ENCODE measurements around the gene GPR39. TPM values are rescaled to one million over a fixed set of nuclear protein-coding genes. Genes with fewer than 3 reads are reported as not detected.
A peak's percentile ranks its signal among the peaks of the same experiment; 100 is the strongest.

The GPR39 gene
- total RNA-seq, 2 donors from 2014 or later = not detected

- H3K36me3 Mint-ChIP-seq (ENCODE audit: insufficient read depth in 2 of 2) = no peaks in the 10 kb centered on the region
- H3K27me3 Mint-ChIP-seq (ENCODE audit: low read depth) = peaks cover 20% of the 10 kb centered on the region
- no peaks in the 10 kb centered on the region for H3K9me3 Mint-ChIP-seq
- H3K27ac Mint-ChIP-seq = no peak overlapping the region
- DNase-seq (no peak), ATAC-seq (replicated peaks in 1 of 2) (no peak)
- H3K4me1 Mint-ChIP-seq (ENCODE audit: low read depth) = no peaks in the 10 kb centered on the region
- no peak overlapping the region for H3K4me3 Mint-ChIP-seq
Observed at GRCh38 chr2:132664096-132664495, 247.5 kb downstream of the GPR39 start.

GRCh38 chr2:132665401-132666140, 249.0 kb downstream of the GPR39 start:
- no peak for DNase-seq
- H3K27me3 Mint-ChIP-seq (ENCODE audit: low read depth) = peaks cover 20% of the 10 kb centered on the region
- H3K9me3 Mint-ChIP-seq = no peaks in the 10 kb centered on the region
- H3K27ac Mint-ChIP-seq = no peak overlapping the region
- H3K4me1 Mint-ChIP-seq (ENCODE audit: low read depth) = no peaks in the 10 kb centered on the region
- no peaks in the 10 kb centered on the region for H3K36me3 Mint-ChIP-seq (ENCODE audit: insufficient read depth in 2 of 2)
- no peak overlapping the region for H3K4me3 Mint-ChIP-seq
- ATAC-seq (replicated peaks in 1 of 2) = no peak

- Mint-ChIP-seq H3K27me3 (ENCODE audit: low read depth) (peaks cover 29% of the 10 kb centered on the region), H3K27ac (no peak overlapping the region), H3K36me3 (ENCODE audit: insufficient read depth in 2 of 2) (peaks cover 0 to 4% of the 10 kb centered on the region in 2 donors), H3K9me3 (no peaks in the 10 kb centered on the region), H3K4me3 (no peak overlapping the region), H3K4me1 (ENCODE audit: low read depth) (no peaks in the 10 kb centered on the region)
- ATAC-seq (replicated peaks in 1 of 2) (no peak), DNase-seq (no peak)
Observed at GRCh38 chr2:132667706-132668105, 251.1 kb downstream of the GPR39 start.

- Mint-ChIP-seq H3K36me3 (ENCODE audit: insufficient read depth in 2 of 2) (peaks cover 0 to 4% of the 10 kb centered on the region in 2 donors), H3K27ac (no peak overlapping the region), H3K4me1 (ENCODE audit: low read depth) (no peaks in the 10 kb centered on the region), H3K4me3 (no peak overlapping the region), H3K9me3 (no peaks in the 10 kb centered on the region), H3K27me3 (ENCODE audit: low read depth) (peaks cover 35% of the 10 kb centered on the region)
- DNase-seq (no peak), ATAC-seq (replicated peaks in 1 of 2) (no peak)
Observed at GRCh38 chr2:132668189-132668823, 251.7 kb downstream of the GPR39 start.

GRCh38 chr2:132668987-132669907, 252.6 kb downstream of the GPR39 start:
- Mint-ChIP-seq H3K9me3 (no peaks in the 10 kb centered on the region), H3K27ac (no peak overlapping the region), H3K27me3 (ENCODE audit: low read depth) (peaks cover 30% of the 10 kb centered on the region), H3K4me3 (no peak overlapping the region), H3K4me1 (ENCODE audit: low read depth) (no peaks in the 10 kb centered on the region), H3K36me3 (ENCODE audit: insufficient read depth in 2 of 2) (peaks cover 0 to 4% of the 10 kb centered on the region in 2 donors)
- DNase-seq = no peak
- ATAC-seq (replicated peaks in 1 of 2) = no peak

- DNase-seq = no peak
- ATAC-seq (replicated peaks in 1 of 2) = no peak
- H3K36me3 Mint-ChIP-seq (ENCODE audit: insufficient read depth in 2 of 2) = peaks cover 0 to 4% of the 10 kb centered on the region in 2 donors
- H3K27me3 Mint-ChIP-seq (ENCODE audit: low read depth) = peaks cover 31% of the 10 kb centered on the region
- peaks cover 0 to 2% of the 10 kb centered on the region in 2 donors for H3K9me3 Mint-ChIP-seq
- peak within 1 kb of the TSS in 1 of 2 donors; percentile 39 for H3K4me3 Mint-ChIP-seq
- no peaks in the 10 kb centered on the region for H3K4me1 Mint-ChIP-seq (ENCODE audit: low read depth)
- no peak within 1 kb of the TSS for H3K27ac Mint-ChIP-seq
Observed at GRCh38 chr2:132669908-132670495, 253.4 kb downstream of the GPR39 start, which contains the start of gene LYPD1. TSS of gene LYPD1 (minus strand) at chr2:132670205. CDS start at chr2:132669932, 273 bp downstream.

GRCh38 chr2:132670496-132671150, 254.0 kb downstream of the GPR39 start:
- DNase-seq = no peak
- H3K27ac Mint-ChIP-seq = no peak overlapping the region

GRCh38 chr2:132671151-132671835, 254.7 kb downstream of the GPR39 start:
- Mint-ChIP-seq H3K27ac (no peak overlapping the region), H3K4me3 (peak overlapping the region in 1 of 2 donors; percentile 35), H3K27me3 (ENCODE audit: low read depth) (peaks cover 37% of the 10 kb centered on the region), H3K36me3 (ENCODE audit: insufficient read depth in 2 of 2) (peaks cover 0 to 5% of the 10 kb centered on the region in 2 donors), H3K4me1 (ENCODE audit: low read depth) (no peaks in the 10 kb centered on the region), H3K9me3 (peaks cover 0 to 3% of the 10 kb centered on the region in 2 donors)
- ATAC-seq (replicated peaks in 1 of 2) = no peak
- no peak for DNase-seq

More at GRCh38 chr2:132670496-132671150, 254.0 kb downstream of the GPR39 start:
- Mint-ChIP-seq H3K4me1 (ENCODE audit: low read depth) (no peaks in the 10 kb centered on the region), H3K9me3 (peaks cover 0 to 3% of the 10 kb centered on the region in 2 donors), H3K27me3 (ENCODE audit: low read depth) (peaks cover 37% of the 10 kb centered on the region), H3K4me3 (peak overlapping the region in 1 of 2 donors; percentile 35), H3K36me3 (ENCODE audit: insufficient read depth in 2 of 2) (peaks cover 0 to 5% of the 10 kb centered on the region in 2 donors)
- no peak for ATAC-seq (replicated peaks in 1 of 2)

- ATAC-seq (replicated peaks in 1 of 2) (no peak), DNase-seq (no peak)
- Mint-ChIP-seq H3K27me3 (ENCODE audit: low read depth) (peaks cover 16% of the 10 kb centered on the region), H3K4me1 (ENCODE audit: low read depth) (no peaks in the 10 kb centered on the region), H3K36me3 (ENCODE audit: insufficient read depth in 2 of 2) (peaks cover 0 to 2% of the 10 kb centered on the region in 2 donors), H3K4me3 (no peak overlapping the region), H3K27ac (no peak overlapping the region), H3K9me3 (peaks cover 0 to 3% of the 10 kb centered on the region in 2 donors)
Observed at GRCh38 chr2:132676999-132677398, 260.4 kb downstream of the GPR39 start.

GRCh38 chr2:132677661-132678060, 261.1 kb downstream of the GPR39 start:
- peaks cover 14% of the 10 kb centered on the region for H3K27me3 Mint-ChIP-seq (ENCODE audit: low read depth)
- peaks cover 0 to 3% of the 10 kb centered on the region in 2 donors for H3K9me3 Mint-ChIP-seq
- H3K36me3 Mint-ChIP-seq (ENCODE audit: insufficient read depth in 2 of 2) = peaks cover 0 to 2% of the 10 kb centered on the region in 2 donors
- no peaks in the 10 kb centered on the region for H3K4me1 Mint-ChIP-seq (ENCODE audit: low read depth)
- ATAC-seq (replicated peaks in 1 of 2) (no peak), DNase-seq (no peak)
- no peak overlapping the region for H3K4me3 Mint-ChIP-seq
- no peak overlapping the region for H3K27ac Mint-ChIP-seq

GRCh38 chr2:132678483-132678882, 261.9 kb downstream of the GPR39 start:
- Mint-ChIP-seq H3K9me3 (peaks cover 0 to 3% of the 10 kb centered on the region in 2 donors), H3K36me3 (ENCODE audit: insufficient read depth in 2 of 2) (peaks cover 0 to 2% of the 10 kb centered on the region in 2 donors), H3K4me3 (no peak overlapping the region), H3K27ac (no peak overlapping the region), H3K4me1 (ENCODE audit: low read depth) (no peaks in the 10 kb centered on the region), H3K27me3 (ENCODE audit: low read depth) (peaks cover 7% of the 10 kb centered on the region)
- DNase-seq (no peak), ATAC-seq (replicated peaks in 1 of 2) (no peak)

GRCh38 chr2:132680544-132680943, 263.9 kb downstream of the GPR39 start:
- ATAC-seq (replicated peaks in 1 of 2) = no peak
- DNase-seq = no peak
- Mint-ChIP-seq H3K27me3 (ENCODE audit: low read depth) (peaks cover under 1% of the 10 kb centered on the region), H3K27ac (no peak overlapping the region), H3K9me3 (no peaks in the 10 kb centered on the region), H3K4me3 (no peak overlapping the region), H3K36me3 (ENCODE audit: insufficient read depth in 2 of 2) (no peaks in the 10 kb centered on the region), H3K4me1 (ENCODE audit: low read depth) (no peaks in the 10 kb centered on the region)

Data from activated T-cell treated with anti-CD3 and anti-CD28 coated beads, Interleukin-2, amount 50 U/mL, for 72 hours (primary cell).